GM19328 (cell line): ENCODE data around the gene CACNA1D.
"Not testable (repeated sequence)": the region's sequence is repeated elsewhere in the genome, so short reads cannot be mapped to it uniquely, and the experiment has no call there.

Source experiments
- ATAC-seq: cut with Tn5 transposase; IDR thresholded peaks from one replicate; pipeline ENCODE4 v1.9.1; 2021; ENCODE audit warnings: mild to moderate bottlenecking, moderate library complexity; ENCODE audit not compliant: unreplicated experiment

Gene CACNA1D

DNA sequence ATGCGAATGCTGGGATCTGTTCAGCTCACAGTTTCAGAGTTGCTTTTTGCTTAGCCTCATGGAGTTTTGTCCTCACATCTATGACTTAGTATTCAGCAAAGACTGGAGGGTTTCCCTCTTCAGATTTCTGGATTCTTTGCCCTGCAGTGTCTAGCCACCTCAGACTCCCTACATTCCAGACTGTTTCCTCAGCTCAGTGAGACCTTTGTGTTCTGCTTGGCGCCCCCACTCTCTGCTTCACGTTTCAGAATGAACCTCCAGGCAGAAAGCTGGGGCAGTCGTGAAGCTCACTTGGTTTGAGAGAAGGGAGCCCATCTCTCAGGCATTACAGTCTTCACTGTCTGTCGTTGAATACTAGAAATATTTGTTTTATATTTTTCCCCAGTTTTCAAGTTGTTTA, 118.1 kb downstream of the CACNA1D start:
- no peak for ATAC-seq

- ATAC-seq = no peak
Observed at GRCh38 chr3:53613125-53613524, 118.7 kb downstream of the CACNA1D start.

DNA sequence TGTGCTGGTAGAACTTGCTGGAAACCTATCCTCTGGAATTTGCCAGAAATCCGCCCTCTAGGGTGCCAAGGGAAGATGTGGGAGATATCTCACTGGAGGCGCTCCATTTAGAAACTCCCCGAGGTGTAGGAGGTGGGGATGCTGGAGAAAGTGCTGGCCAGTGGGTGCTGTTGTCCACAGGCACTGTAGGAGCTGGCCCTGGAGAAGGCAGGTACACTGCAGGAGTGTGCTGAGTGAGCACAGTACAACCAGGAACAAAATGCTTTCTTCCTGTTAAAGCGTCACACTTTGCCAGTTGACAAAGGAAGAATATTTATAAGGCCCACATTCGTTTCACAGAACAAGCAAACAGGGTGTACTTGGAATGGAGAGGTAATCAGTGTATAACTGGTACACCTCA, 119.9 kb downstream of the CACNA1D start:
- ATAC-seq = no peak

GRCh38 chr3:53616321-53616720, 121.9 kb downstream of the CACNA1D start:
- no peak for ATAC-seq

- ATAC-seq = no peak
Observed at GRCh38 chr3:53616971-53617892, 122.8 kb downstream of the CACNA1D start.

- ATAC-seq = no peak
Observed at GRCh38 chr3:53617893-53618523, 123.6 kb downstream of the CACNA1D start.

GRCh38 chr3:53618524-53618906, 124.1 kb downstream of the CACNA1D start:
- no peak for ATAC-seq

- ATAC-seq = no peak
Observed at GRCh38 chr3:53618936-53619335, 124.5 kb downstream of the CACNA1D start.

DNA sequence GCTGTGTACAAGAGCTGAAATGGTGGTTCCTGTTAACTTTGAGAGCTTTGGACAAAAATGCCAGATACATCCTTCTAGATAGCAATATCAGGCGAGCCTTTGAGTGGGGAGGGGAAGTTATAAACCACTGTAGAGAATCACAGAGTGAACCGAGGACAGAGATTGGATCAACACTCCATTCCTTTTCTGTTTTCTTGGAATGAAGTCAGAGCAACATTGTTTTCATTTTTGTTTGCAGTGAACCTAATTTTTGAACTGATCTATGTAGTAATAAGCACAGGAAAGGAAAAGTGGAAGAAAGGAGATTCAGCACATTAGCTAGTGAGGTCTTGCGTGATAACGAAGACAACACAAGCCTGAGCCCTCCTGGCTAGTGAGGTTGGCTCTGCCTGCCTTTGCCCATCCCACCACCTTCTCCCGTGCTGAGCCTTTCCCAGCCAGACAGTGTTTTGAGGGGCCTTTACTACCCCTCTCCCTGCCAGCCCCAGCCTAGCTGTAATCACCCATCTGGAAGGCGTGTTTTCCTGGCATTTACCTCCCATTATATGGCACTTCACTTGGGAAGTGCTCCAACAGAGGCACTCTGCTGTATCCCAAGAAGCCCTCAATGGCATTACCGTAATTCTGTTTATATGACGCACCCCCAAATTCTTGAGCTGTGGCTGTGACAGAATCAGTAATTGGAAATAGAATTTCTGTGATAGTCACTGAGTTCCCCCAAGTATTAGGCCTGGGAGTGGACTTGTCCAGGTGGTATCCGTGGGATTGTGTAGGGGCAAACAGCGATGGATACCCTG, 129.8 kb downstream of the CACNA1D start:
- ATAC-seq = no peak

DNA sequence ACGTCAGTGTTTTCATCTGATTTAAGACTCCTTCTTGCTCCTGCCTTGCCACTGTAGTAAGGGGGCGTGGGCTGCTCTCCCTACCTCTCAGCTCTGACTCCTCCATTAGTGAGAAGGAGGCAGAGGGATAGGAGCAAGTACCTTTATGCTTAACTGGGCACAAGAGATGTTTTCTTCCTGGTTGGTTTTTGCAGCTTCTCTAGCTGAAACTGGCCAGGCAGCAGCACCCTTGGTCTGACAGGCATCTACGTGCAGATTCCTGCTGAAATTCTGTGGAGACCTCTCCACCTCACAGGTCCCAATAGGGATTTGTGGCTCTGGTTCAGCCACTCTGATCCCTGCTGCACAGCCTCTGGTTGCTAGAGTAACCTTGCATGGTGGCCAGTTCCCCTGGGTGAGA, 132.5 kb downstream of the CACNA1D start:
- no peak for ATAC-seq

GRCh38 chr3:53628536-53629401, 134.4 kb downstream of the CACNA1D start:
- no peak for ATAC-seq

DNA sequence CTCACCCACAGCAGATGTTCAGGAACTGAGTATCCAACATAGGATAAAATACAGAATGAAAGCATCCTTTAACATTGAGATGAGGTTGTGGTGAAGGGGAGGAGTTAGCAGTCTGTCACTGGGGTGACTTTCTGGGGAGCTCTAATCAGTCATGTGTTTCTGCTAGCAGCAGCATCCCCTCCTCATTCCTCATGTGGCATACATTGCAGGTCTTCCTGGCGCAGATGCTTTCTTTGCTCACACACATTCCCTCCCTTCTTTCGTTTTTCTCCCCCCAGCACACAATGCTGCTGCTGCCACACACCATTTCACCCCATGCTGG, 135.0 kb downstream of the CACNA1D start:
- no peak for ATAC-seq

- no peak for ATAC-seq
Observed at GRCh38 chr3:53630547-53630946, 136.1 kb downstream of the CACNA1D start.

- ATAC-seq = no peak
Observed at GRCh38 chr3:53633197-53633787, 138.9 kb downstream of the CACNA1D start.

- ATAC-seq = no peak
Observed at GRCh38 chr3:53635041-53635440, 140.6 kb downstream of the CACNA1D start.

GRCh38 chr3:53638806-53639205, 144.4 kb downstream of the CACNA1D start:
- ATAC-seq = not testable (repeated sequence)

GRCh38 chr3:53641397-53641796, 147.0 kb downstream of the CACNA1D start:
- ATAC-seq = no peak

DNA sequence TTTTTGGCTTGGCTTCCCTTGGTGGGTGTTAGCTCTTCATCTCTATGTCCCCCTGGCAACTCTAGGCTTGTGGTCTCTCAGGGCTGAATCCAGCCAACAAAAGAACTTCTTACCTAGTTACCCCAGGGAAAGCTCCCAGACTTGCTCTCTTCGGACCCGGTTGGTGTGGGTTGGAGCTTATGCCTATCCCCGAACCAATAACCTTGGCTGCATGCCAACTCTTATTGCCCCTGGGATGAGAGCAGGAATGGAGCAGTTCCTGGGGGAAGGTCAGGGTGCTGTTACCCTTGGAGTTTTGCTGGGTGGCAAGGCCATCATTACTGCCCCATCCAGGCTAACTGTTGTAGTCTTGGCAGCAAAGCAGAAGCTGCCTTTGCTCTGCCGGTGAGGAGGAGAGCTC, 147.8 kb downstream of the CACNA1D start:
- no peak for ATAC-seq

GRCh38 chr3:53643757-53644156, 149.3 kb downstream of the CACNA1D start:
- no peak for ATAC-seq

GRCh38 chr3:53645754-53646153, 151.3 kb downstream of the CACNA1D start:
- ATAC-seq = no peak
